Peyer's patch (tissue), 4 donors: ENCODE measurements around the gene SLC49A4.

Experiments
- POLR2A ChIP-seq, 2 donors: fragments of 450-650 bp; IDR thresholded peaks; one replicate each; pipeline ENCODE4 v1.5.1; 2017; ENCODE audit warnings: antibody characterized with exemption in 2 of 2, mild to moderate bottlenecking in 2 of 2, moderate library complexity in 2 of 2
- TF ChIP-seq, protein P1 (sequence below), 6 experiments: fragments of 450-650 bp in 4 of 6; fragments of 200-600 bp in 2 of 6; sonication (generic) in 1 of 6; IDR thresholded peaks; one replicate each; pipeline ENCODE4 v1.5.1; 2017 to 2019; ENCODE audit warnings: antibody characterized with exemption in 6 of 6, mild to moderate bottlenecking in 3 of 6, moderate library complexity in 1 of 6

GRCh38 chr3:122928396-122929187 is 133.7 kb downstream of the SLC49A4 start:
- TF ChIP-seq, protein P1, sequence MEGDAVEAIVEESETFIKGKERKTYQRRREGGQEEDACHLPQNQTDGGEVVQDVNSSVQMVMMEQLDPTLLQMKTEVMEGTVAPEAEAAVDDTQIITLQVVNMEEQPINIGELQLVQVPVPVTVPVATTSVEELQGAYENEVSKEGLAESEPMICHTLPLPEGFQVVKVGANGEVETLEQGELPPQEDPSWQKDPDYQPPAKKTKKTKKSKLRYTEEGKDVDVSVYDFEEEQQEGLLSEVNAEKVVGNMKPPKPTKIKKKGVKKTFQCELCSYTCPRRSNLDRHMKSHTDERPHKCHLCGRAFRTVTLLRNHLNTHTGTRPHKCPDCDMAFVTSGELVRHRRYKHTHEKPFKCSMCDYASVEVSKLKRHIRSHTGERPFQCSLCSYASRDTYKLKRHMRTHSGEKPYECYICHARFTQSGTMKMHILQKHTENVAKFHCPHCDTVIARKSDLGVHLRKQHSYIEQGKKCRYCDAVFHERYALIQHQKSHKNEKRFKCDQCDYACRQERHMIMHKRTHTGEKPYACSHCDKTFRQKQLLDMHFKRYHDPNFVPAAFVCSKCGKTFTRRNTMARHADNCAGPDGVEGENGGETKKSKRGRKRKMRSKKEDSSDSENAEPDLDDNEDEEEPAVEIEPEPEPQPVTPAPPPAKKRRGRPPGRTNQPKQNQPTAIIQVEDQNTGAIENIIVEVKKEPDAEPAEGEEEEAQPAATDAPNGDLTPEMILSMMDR (IDR thresholded peaks at IDR 0.05), result no peak
- TF ChIP-seq POLR2A (IDR thresholded peaks at IDR 0.05), result no peak
